GM23338 (cell line): ENCODE measurements around the gene RSRC1. TPM values are rescaled to one million over a fixed set of nuclear protein-coding genes. Genes with fewer than 3 reads are reported as not detected.
A peak's percentile ranks its signal among the peaks of the same experiment; 100 is the strongest.

ENCODE experiments used
- ATAC-seq: fragments of 200-7000 bp; cut with Tn5 transposase; 3 replicates; pipeline ENCODE4 v1.9.1; 2020
- DNase-seq: peaks from one replicate; pipeline ENCODE4 v3.0.0-alpha.2; 2015; ENCODE audit warnings: low spot score
- H2AFZ ChIP-seq: fragments of 200-600 bp; sonication (generic); 2 replicates; pipeline ENCODE4 v1.8.0; 2016; ENCODE audit warnings: antibody characterized with exemption, mild to moderate bottlenecking, moderate library complexity
- H3F3A ChIP-seq: fragments of 200-600 bp; sonication (generic); replicated peaks from 2 replicates; pipeline ENCODE4 v1.8.0; 2017; ENCODE audit warnings: antibody characterized with exemption, mixed run types, low read depth
- H3K27ac ChIP-seq: fragments of 200-600 bp; sonication (generic); 2 replicates; pipeline ENCODE4 v1.6.1; 2016; ENCODE audit warnings: low read depth
- H3K27me3 ChIP-seq: fragments of 200-600 bp; sonication (generic); 2 replicates; pipeline ENCODE4 v1.8.0; 2016; ENCODE audit warnings: mild to moderate bottlenecking, mixed run types, moderate library complexity; ENCODE audit not compliant: insufficient read depth
- H3K36me3 ChIP-seq: fragments of 200-600 bp; sonication (generic); 2 replicates; pipeline ENCODE4 v1.8.0; 2016; ENCODE audit warnings: mild to moderate bottlenecking; ENCODE audit not compliant: insufficient read depth
- H3K4me1 ChIP-seq: fragments of 200-600 bp; sonication (generic); 2 replicates; pipeline ENCODE4 v1.8.0; 2016; ENCODE audit warnings: mild to moderate bottlenecking, moderate library complexity; ENCODE audit not compliant: insufficient read depth
- H3K4me2 ChIP-seq: fragments of 200-600 bp; sonication (generic); 2 replicates; pipeline ENCODE4 v1.7.1; 2017; ENCODE audit warnings: mixed run types
- H3K4me3 ChIP-seq: fragments of 200-600 bp; sonication (generic); 2 replicates; pipeline ENCODE4 v1.6.1; 2016; ENCODE audit warnings: mixed run types
- H3K79me2 ChIP-seq: fragments of 200-600 bp; sonication (generic); replicated peaks from 2 replicates; pipeline ENCODE4 v1.8.0; 2017; ENCODE audit warnings: mild to moderate bottlenecking; ENCODE audit not compliant: insufficient read depth
- H3K9me2 ChIP-seq: fragments of 200-600 bp; sonication (generic); 2 replicates; pipeline ENCODE4 v1.8.0; 2017; ENCODE audit not compliant: insufficient read depth
- H4K20me1 ChIP-seq: fragments of 200-600 bp; sonication (generic); replicated peaks from 2 replicates; pipeline ENCODE4 v1.8.0; 2017; ENCODE audit warnings: mild to moderate bottlenecking; ENCODE audit not compliant: insufficient read depth
- H3K27ac Mint-ChIP-seq: 2 replicates; pipeline ENCODE4 v1.8.0; 2020; ENCODE audit warnings: inconsistent platforms, mild to moderate bottlenecking, moderate library complexity, mixed read lengths
- H3K27me3 Mint-ChIP-seq: 3 replicates; pipeline ENCODE4 v1.8.0; 2022; ENCODE audit warnings: low read depth, mild to moderate bottlenecking, moderate library complexity, mixed read lengths, inconsistent platforms; ENCODE audit not compliant: insufficient read depth, poor library complexity
- H3K36me3 Mint-ChIP-seq: 3 replicates; pipeline ENCODE4 v1.8.0; 2021; ENCODE audit warnings: low read depth, mild to moderate bottlenecking, inconsistent platforms, moderate library complexity, mixed read lengths
- H3K4me1 Mint-ChIP-seq: 3 replicates; pipeline ENCODE4 v1.8.0; 2020; ENCODE audit warnings: mild to moderate bottlenecking, inconsistent platforms, mixed read lengths
- H3K4me3 Mint-ChIP-seq: 3 replicates; pipeline ENCODE4 v1.8.0; 2021; ENCODE audit warnings: moderate library complexity, mild to moderate bottlenecking, inconsistent platforms, mixed read lengths
- H3K9me3 Mint-ChIP-seq: 3 replicates; pipeline ENCODE4 v1.8.0; 2020; ENCODE audit warnings: moderate library complexity, mild to moderate bottlenecking, inconsistent platforms, mixed read lengths
- CREB1 ChIP-seq: fragments of 250-450 bp; sonication (Bioruptor Pico); IDR thresholded peaks from 2 replicates; pipeline ENCODE4 v1.5.0; 2020; ENCODE audit warnings: low read depth, mild to moderate bottlenecking, moderate library complexity
- NANOG ChIP-seq: IDR thresholded peaks from 2 replicates; pipeline ENCODE4 v1.6.1; 2016; ENCODE audit warnings: antibody characterized with exemption, borderline replicate concordance
- ZNF114 ChIP-seq: fragments of 250-450 bp; sonication (Bioruptor Pico); IDR thresholded peaks from 2 replicates; pipeline ENCODE4 v1.5.0; 2020; ENCODE audit warnings: mild to moderate bottlenecking, moderate library complexity
- polyA plus RNA-seq: library from polyadenylated mRNA; unstranded; fragments of >200 nt; fragmentation: Nextera tagmentation; extraction: Ambion mirVana; gene quantifications from 2 replicates; pipeline ENCODE4 v1.2.1, GENCODE V29; 2016
- total RNA-seq: library from RNA; depleted of rRNA; stranded (reverse); fragments of >200 nt; shearing (Covaris generic); gene quantifications from 2 replicates; pipeline ENCODE4 v1.2.3, GENCODE V29; 2014
- TF ChIP-seq, protein P1 (sequence below), 2 experiments: fragments of 200-600 bp in 1 of 2; sonication (generic) in 1 of 2; conservative IDR thresholded peaks; 2 replicates each; pipeline versions ENCODE4 v1.5.1 to v1.6.1; 2016 to 2017; ENCODE audit warnings: antibody characterized with exemption in 2 of 2, low read depth in 2 of 2, mild to moderate bottlenecking in 2 of 2, moderate library complexity in 1 of 2
- TF ChIP-seq, protein P2 (sequence below): fragments of 250-450 bp; sonication (Bioruptor Pico); IDR thresholded peaks from 2 replicates; pipeline ENCODE4 v1.5.0; 2020; ENCODE audit warnings: mild to moderate bottlenecking, moderate library complexity
- TF ChIP-seq, protein P3 (sequence below): IDR thresholded peaks from 2 replicates; pipeline ENCODE4 v1.6.1; 2016; ENCODE audit warnings: antibody characterized with exemption

Gene RSRC1
- total and polyA plus RNA-seq, 2 experiments from 2014 or later, result 32.5 to 76.8 TPM

DNA sequence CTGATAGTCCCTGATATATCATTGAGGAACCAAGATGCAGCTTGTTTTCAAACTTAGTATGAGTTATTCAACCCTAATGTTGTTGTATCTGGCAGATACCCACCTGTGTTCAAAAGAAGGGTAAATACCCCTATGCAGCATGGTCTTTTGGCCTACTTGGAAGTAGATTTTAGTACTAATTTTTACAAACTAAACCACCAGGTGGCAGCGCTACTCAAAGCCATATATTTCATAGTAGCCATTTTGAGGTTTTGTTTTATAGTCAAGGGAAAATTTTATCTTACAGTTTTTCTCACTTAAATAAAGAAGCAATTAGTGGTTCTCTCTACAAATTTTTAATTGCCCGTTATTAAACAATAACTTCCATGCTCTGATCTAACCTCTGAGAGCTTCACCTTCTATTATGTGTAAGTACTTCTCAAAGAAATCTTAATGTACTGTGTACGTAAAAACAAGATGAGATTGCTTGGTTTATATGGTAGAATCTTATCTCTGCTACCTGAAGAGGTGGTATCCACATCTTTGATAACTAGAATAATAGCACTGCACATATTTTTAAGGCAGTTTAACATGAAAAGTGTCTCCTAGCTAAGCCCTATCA, 429.6 kb downstream of the RSRC1 start:
- H3K4me1 Mint-ChIP-seq, result no peaks in the 10 kb centered on the region
- Histone ChIP-seq H2AFZ (no peak overlapping the region), H4K20me1 (no peaks in the 10 kb centered on the region), H3K4me2 (no peak overlapping the region), H3K27ac (no peak overlapping the region), H3K4me1 (no peaks in the 10 kb centered on the region), H3K36me3 (no peaks in the 10 kb centered on the region), H3F3A (no peaks in the 10 kb centered on the region), H3K79me2 (no peaks in the 10 kb centered on the region), H3K4me3 (no peak overlapping the region), H3K27me3 (no peaks in the 10 kb centered on the region), H3K9me2 (no peaks in the 10 kb centered on the region)
- TF ChIP-seq, protein P1, sequence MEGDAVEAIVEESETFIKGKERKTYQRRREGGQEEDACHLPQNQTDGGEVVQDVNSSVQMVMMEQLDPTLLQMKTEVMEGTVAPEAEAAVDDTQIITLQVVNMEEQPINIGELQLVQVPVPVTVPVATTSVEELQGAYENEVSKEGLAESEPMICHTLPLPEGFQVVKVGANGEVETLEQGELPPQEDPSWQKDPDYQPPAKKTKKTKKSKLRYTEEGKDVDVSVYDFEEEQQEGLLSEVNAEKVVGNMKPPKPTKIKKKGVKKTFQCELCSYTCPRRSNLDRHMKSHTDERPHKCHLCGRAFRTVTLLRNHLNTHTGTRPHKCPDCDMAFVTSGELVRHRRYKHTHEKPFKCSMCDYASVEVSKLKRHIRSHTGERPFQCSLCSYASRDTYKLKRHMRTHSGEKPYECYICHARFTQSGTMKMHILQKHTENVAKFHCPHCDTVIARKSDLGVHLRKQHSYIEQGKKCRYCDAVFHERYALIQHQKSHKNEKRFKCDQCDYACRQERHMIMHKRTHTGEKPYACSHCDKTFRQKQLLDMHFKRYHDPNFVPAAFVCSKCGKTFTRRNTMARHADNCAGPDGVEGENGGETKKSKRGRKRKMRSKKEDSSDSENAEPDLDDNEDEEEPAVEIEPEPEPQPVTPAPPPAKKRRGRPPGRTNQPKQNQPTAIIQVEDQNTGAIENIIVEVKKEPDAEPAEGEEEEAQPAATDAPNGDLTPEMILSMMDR (conservative IDR thresholded peaks at IDR 0.05; ENCODE audit: low read depth in 2 of 2), result peak; percentile 53 to 70
- TF ChIP-seq NANOG, result no peak
- H3K36me3 Mint-ChIP-seq, result no peaks in the 10 kb centered on the region
- no peak overlapping the region for H3K27ac Mint-ChIP-seq
- peak; percentile 42; the same call in 2 of the 3 replicates for ATAC-seq
- no peaks in the 10 kb centered on the region for H3K27me3 Mint-ChIP-seq
- H3K4me3 Mint-ChIP-seq, result no peak overlapping the region
- H3K9me3 Mint-ChIP-seq, result no peaks in the 10 kb centered on the region
- DNase-seq, result peak; percentile 82

DNA sequence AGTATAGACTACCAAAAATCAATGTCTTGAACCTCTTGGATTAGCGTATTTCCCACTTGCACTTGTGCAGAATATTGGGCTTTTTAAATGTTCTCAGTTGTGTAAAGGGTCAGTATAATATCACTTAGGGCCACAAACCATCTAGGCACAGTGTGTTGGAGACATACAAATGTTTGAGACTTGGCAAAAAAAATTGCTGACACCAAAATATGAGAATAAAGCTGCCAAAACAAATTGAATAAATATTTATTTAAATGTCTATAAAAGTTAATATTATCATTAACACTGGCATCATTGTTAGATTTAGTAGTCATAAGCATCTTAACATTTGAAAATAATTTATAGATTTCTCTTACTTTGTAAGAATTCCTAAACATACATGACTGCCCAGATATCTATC, 430.2 kb downstream of the RSRC1 start:
- no peak overlapping the region for H3K4me3 ChIP-seq
- no peaks in the 10 kb centered on the region for H3K4me1 Mint-ChIP-seq
- no peak overlapping the region for H3K4me3 Mint-ChIP-seq
- ATAC-seq (no peak), DNase-seq (no peak)
- no peaks in the 10 kb centered on the region for H3K9me3 Mint-ChIP-seq
- no peak overlapping the region for H3K4me2 ChIP-seq
- H3K36me3 Mint-ChIP-seq, result no peaks in the 10 kb centered on the region
- no peaks in the 10 kb centered on the region for H3F3A ChIP-seq
- H3K27ac Mint-ChIP-seq, result no peak overlapping the region
- no peaks in the 10 kb centered on the region for H3K27me3 Mint-ChIP-seq
- H3K4me1 ChIP-seq, result no peaks in the 10 kb centered on the region
- H3K79me2 ChIP-seq, result no peaks in the 10 kb centered on the region
- no peak overlapping the region for H3K27ac ChIP-seq
- H3K27me3 ChIP-seq, result no peaks in the 10 kb centered on the region
- H4K20me1 ChIP-seq, result no peaks in the 10 kb centered on the region
- no peak for TF ChIP-seq CREB1 (CRISPR knock-in tag)
- no peak for TF ChIP-seq ZNF114 (CRISPR knock-in tag)
- TF ChIP-seq, protein P2, sequence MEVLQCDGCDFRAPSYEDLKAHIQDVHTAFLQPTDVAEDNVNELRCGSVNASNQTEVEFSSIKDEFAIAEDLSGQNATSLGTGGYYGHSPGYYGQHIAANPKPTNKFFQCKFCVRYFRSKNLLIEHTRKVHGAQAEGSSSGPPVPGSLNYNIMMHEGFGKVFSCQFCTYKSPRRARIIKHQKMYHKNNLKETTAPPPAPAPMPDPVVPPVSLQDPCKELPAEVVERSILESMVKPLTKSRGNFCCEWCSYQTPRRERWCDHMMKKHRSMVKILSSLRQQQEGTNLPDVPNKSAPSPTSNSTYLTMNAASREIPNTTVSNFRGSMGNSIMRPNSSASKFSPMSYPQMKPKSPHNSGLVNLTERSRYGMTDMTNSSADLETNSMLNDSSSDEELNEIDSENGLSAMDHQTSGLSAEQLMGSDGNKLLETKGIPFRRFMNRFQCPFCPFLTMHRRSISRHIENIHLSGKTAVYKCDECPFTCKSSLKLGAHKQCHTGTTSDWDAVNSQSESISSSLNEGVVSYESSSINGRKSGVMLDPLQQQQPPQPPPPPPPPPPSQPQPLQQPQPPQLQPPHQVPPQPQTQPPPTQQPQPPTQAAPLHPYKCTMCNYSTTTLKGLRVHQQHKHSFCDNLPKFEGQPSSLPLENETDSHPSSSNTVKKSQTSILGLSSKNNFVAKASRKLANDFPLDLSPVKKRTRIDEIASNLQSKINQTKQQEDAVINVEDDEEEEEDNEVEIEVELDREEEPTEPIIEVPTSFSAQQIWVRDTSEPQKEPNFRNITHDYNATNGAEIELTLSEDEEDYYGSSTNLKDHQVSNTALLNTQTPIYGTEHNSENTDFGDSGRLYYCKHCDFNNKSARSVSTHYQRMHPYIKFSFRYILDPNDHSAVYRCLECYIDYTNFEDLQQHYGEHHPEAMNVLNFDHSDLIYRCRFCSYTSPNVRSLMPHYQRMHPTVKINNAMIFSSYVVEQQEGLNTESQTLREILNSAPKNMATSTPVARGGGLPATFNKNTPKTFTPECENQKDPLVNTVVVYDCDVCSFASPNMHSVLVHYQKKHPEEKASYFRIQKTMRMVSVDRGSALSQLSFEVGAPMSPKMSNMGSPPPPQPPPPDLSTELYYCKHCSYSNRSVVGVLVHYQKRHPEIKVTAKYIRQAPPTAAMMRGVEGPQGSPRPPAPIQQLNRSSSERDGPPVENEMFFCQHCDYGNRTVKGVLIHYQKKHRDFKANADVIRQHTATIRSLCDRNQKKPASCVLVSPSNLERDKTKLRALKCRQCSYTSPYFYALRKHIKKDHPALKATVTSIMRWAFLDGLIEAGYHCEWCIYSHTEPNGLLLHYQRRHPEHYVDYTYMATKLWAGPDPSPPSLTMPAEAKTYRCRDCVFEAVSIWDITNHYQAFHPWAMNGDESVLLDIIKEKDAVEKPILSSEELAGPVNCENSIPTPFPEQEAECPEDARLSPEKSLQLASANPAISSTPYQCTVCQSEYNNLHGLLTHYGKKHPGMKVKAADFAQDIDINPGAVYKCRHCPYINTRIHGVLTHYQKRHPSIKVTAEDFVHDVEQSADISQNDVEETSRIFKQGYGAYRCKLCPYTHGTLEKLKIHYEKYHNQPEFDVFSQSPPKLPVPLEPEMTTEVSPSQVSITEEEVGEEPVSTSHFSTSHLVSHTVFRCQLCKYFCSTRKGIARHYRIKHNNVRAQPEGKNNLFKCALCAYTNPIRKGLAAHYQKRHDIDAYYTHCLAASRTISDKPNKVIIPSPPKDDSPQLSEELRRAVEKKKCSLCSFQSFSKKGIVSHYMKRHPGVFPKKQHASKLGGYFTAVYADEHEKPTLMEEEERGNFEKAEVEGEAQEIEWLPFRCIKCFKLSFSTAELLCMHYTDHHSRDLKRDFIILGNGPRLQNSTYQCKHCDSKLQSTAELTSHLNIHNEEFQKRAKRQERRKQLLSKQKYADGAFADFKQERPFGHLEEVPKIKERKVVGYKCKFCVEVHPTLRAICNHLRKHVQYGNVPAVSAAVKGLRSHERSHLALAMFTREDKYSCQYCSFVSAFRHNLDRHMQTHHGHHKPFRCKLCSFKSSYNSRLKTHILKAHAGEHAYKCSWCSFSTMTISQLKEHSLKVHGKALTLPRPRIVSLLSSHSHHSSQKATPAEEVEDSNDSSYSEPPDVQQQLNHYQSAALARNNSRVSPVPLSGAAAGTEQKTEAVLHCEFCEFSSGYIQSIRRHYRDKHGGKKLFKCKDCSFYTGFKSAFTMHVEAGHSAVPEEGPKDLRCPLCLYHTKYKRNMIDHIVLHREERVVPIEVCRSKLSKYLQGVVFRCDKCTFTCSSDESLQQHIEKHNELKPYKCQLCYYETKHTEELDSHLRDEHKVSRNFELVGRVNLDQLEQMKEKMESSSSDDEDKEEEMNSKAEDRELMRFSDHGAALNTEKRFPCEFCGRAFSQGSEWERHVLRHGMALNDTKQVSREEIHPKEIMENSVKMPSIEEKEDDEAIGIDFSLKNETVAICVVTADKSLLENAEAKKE (CRISPR knock-in tag), result no peak
- TF ChIP-seq, protein P3, sequence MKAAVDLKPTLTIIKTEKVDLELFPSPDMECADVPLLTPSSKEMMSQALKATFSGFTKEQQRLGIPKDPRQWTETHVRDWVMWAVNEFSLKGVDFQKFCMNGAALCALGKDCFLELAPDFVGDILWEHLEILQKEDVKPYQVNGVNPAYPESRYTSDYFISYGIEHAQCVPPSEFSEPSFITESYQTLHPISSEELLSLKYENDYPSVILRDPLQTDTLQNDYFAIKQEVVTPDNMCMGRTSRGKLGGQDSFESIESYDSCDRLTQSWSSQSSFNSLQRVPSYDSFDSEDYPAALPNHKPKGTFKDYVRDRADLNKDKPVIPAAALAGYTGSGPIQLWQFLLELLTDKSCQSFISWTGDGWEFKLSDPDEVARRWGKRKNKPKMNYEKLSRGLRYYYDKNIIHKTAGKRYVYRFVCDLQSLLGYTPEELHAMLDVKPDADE, result no peak
- no peak for TF ChIP-seq NANOG
- no peaks in the 10 kb centered on the region for H3K36me3 ChIP-seq
- H2AFZ ChIP-seq, result no peak overlapping the region
- H3K9me2 ChIP-seq, result no peaks in the 10 kb centered on the region
